ENCODE measurements around the gene GPC5. TPM values are rescaled to one million over a fixed set of nuclear protein-coding genes. Genes with fewer than 3 reads are reported as not detected.

Gene GPC5
- total and polyA plus RNA-seq, 2 of the 13 experiments (the other 11 are each of a cell fraction or from before 2014, with no cell fraction given) = 0.02 to 0.07 TPM

GRCh38 chr13:92017737-92018136 is 619.3 kb downstream of the GPC5 start:
- in situ Hi-C loops (cut with HindIII; ENCODE audit: extremely low pct_ligation_motif_present, low pct_unique_long_range_greater_than_20kb) = no loop called here
- H3K4me1 ChIP-seq (ENCODE audit: insufficient read depth, low read length) = no peaks in the 10 kb centered on the region

GRCh38 chr13:92028695-92029094 is 630.3 kb downstream of the GPC5 start:
- Histone ChIP-seq H3K4me3 (replicated peaks in 1 of 3; ENCODE audit: insufficient read depth in 1 of 3, low read depth in 2 of 3, low read length in 3 of 3) (no peak overlapping the region), H3K27ac (ENCODE audit: extremely low read length, insufficient read depth, low read length) (no peak overlapping the region), H3K9me3 (ENCODE audit: low read length) (no peaks in the 10 kb centered on the region), H3K4me1 (ENCODE audit: insufficient read depth, low read length) (no peaks in the 10 kb centered on the region), H3K9ac (ENCODE audit: insufficient read depth, low read depth, low read length) (no peak overlapping the region), H2AFZ (ENCODE audit: low read length) (no peak overlapping the region), H4K20me1 (ENCODE audit: insufficient read depth, low read length) (no peaks in the 10 kb centered on the region), H3K4me2 (ENCODE audit: low read depth, low read length) (no peak overlapping the region), H3K36me3 (replicated peaks in 1 of 2; ENCODE audit: control insufficient read depth in 1 of 2, insufficient read depth in 2 of 2, low read length in 2 of 2) (no peaks in the 10 kb centered on the region), H3K27me3 (ENCODE audit: control insufficient read depth in 1 of 2, insufficient read depth in 2 of 2, low read length in 2 of 2) (no peaks in the 10 kb centered on the region), H3K79me2 (ENCODE audit: insufficient read depth, low read length) (no peaks in the 10 kb centered on the region)
- ATAC-seq = no peak
- ChIA-PET POLR2A (no interaction called here), CTCF (ENCODE audit: low intra/inter-chr PET ratio, low total read pairs) (no interaction called here)
- TF ChIP-seq ZNF724P (CRISPR knock-in tag; IDR thresholded peaks at IDR 0.05; ENCODE audit: borderline replicate concordance) (no peak), BORCS8-MEF2B (CRISPR knock-in tag; IDR thresholded peaks at IDR 0.05) (no peak)
- DNase-seq (ENCODE audit: low spot score) = no peak
- in situ Hi-C loops (cut with HindIII; ENCODE audit: extremely low pct_ligation_motif_present, low pct_unique_long_range_greater_than_20kb) (no loop called here), intact Hi-C loops (cut with micrococcal nuclease; ENCODE audit: unreplicated experiment) (no loop called here)
- FAIRE-seq = no peak
- BruUV-seq (replicated peaks) = no TSS peak

More at GRCh38 chr13:92017737-92018136, 619.3 kb downstream of the GPC5 start:
- FAIRE-seq (no peak), DNase-seq (ENCODE audit: low spot score) (no peak), ATAC-seq (no peak)
- TF ChIP-seq MNT (IDR thresholded peaks at IDR 0.05) (peak; percentile 91), ZBTB1 (CRISPR knock-in tag; IDR thresholded peaks at IDR 0.05; ENCODE audit: borderline replicate concordance) (no peak)
- H4K20me1 ChIP-seq (ENCODE audit: insufficient read depth, low read length) = no peaks in the 10 kb centered on the region
- intact Hi-C loops (cut with micrococcal nuclease; ENCODE audit: unreplicated experiment) = no loop called here
- H3K9ac ChIP-seq (ENCODE audit: insufficient read depth, low read depth, low read length) = no peak overlapping the region
- H3K4me2 ChIP-seq (ENCODE audit: low read depth, low read length) = no peak overlapping the region
- no peaks in the 10 kb centered on the region for H3K9me3 ChIP-seq (ENCODE audit: low read length)
- no peak overlapping the region for H2AFZ ChIP-seq (ENCODE audit: low read length)
- no peaks in the 10 kb centered on the region for H3K79me2 ChIP-seq (ENCODE audit: insufficient read depth, low read length)
- H3K27me3 ChIP-seq (ENCODE audit: control insufficient read depth in 1 of 2, insufficient read depth in 2 of 2, low read length in 2 of 2) = no peaks in the 10 kb centered on the region
- BruUV-seq (replicated peaks) = no TSS peak
- no peaks in the 10 kb centered on the region for H3K36me3 ChIP-seq (replicated peaks in 1 of 2; ENCODE audit: control insufficient read depth in 1 of 2, insufficient read depth in 2 of 2, low read length in 2 of 2)
- POLR2A ChIA-PET = no interaction called here
- no peak overlapping the region for H3K4me3 ChIP-seq (replicated peaks in 1 of 3; ENCODE audit: insufficient read depth in 1 of 3, low read depth in 2 of 3, low read length in 3 of 3)
- CTCF ChIA-PET (ENCODE audit: low intra/inter-chr PET ratio, low total read pairs) = no interaction called here
- WGBS (ENCODE audit: low lambda C conversion rate) = 35% methylated on average over 13 of the region's 13 CpGs
- no peak overlapping the region for H3K27ac ChIP-seq (ENCODE audit: extremely low read length, insufficient read depth, low read length)

Measured in HepG2 (cell line).